Measurements from ENCODE around the gene SSC4D. TPM values are rescaled to one million over a fixed set of nuclear protein-coding genes. Genes with fewer than 3 reads are reported as not detected.
"Not testable (repeated sequence)": the region's sequence is repeated elsewhere in the genome, so short reads cannot be mapped to it uniquely, and the experiment has no call there.

Gene SSC4D
- total RNA-seq, 1 donor from 2014 or later, result 0.79 TPM

DNA sequence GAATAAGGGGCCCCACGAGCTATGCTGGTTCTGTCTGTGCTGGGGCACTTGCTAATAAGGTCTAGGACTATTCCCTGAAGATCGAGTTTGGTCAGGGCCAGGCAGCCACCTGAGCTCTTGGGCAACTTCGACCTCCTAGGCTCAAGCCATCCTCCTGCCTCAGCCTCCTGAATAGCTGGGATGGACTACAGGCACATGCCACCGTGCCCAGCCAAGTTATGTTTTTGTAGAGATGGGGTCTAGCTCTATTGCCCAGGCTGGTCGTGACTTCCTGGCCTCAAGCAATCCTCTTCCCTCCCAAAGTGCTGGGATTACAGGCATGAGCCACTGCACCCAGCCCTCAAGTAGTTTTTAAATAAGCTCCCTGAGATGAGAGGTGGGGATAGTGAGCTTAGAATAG, 18.1 kb upstream of the SSC4D start:
- Histone ChIP-seq H3K27me3 (ENCODE audit: control insufficient read depth, insufficient read depth, low read length) (no peaks in the 10 kb centered on the region), H3K4me3 (ENCODE audit: low read depth, low read length) (no peak overlapping the region), H3K36me3 (ENCODE audit: control insufficient read depth, insufficient read depth, low read length) (no peaks in the 10 kb centered on the region)
- DNase-seq (ENCODE audit: low read depth) (no peak), FAIRE-seq (no peak)
- TF ChIP-seq, protein P1, sequence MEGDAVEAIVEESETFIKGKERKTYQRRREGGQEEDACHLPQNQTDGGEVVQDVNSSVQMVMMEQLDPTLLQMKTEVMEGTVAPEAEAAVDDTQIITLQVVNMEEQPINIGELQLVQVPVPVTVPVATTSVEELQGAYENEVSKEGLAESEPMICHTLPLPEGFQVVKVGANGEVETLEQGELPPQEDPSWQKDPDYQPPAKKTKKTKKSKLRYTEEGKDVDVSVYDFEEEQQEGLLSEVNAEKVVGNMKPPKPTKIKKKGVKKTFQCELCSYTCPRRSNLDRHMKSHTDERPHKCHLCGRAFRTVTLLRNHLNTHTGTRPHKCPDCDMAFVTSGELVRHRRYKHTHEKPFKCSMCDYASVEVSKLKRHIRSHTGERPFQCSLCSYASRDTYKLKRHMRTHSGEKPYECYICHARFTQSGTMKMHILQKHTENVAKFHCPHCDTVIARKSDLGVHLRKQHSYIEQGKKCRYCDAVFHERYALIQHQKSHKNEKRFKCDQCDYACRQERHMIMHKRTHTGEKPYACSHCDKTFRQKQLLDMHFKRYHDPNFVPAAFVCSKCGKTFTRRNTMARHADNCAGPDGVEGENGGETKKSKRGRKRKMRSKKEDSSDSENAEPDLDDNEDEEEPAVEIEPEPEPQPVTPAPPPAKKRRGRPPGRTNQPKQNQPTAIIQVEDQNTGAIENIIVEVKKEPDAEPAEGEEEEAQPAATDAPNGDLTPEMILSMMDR (IDR thresholded peaks at IDR 0.05; ENCODE audit: insufficient read depth, low read length, severe bottlenecking), result no peak

DNA sequence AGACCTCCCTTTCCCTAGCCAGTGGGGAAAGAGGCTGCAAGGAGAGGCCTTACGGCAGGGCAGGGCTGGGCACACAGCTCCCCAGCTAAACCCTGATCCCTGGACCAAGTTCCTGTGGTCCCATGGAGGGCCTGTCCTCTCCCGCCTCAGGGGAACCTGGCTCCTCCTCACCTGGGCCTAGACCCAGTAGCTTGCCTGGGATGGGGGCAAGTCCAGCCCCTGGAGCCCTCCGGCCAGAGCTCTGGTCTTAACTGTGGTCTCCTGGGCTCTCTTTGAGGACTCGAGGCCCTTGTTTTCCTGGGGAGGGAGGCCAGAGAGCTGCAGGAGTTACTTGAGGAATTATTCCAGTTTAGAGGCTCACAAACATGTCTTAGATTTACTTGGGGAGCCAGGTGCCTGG, 16.7 kb upstream of the SSC4D start:
- FAIRE-seq (no peak), DNase-seq (ENCODE audit: low read depth) (no peak)
- Histone ChIP-seq H3K36me3 (ENCODE audit: control insufficient read depth, insufficient read depth, low read length) (no peaks in the 10 kb centered on the region), H3K4me3 (ENCODE audit: low read depth, low read length) (no peak overlapping the region), H3K27me3 (ENCODE audit: control insufficient read depth, insufficient read depth, low read length) (no peaks in the 10 kb centered on the region)
- TF ChIP-seq, protein P1 (IDR thresholded peaks at IDR 0.05; ENCODE audit: insufficient read depth, low read length, severe bottlenecking), result no peak

DNA sequence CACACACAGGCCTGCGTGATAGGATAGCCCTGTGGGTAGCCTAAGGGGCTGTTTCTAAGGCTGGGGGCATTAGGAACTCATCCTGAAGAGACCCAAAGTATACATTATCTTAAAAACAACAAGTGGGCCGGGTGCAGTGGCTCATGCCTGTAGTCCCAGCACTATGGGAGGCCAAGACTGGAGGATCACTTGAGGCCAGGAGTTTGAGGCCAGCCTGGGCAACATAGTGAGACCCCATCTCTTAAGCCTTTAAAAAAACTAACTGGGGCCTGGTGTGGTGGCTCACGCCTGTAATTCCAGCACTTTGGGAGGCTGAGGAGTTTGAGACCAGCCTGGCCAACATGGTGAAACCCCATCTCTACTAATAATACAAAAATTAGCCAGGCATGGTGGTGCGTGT, 16.1 kb upstream of the SSC4D start:
- not testable (repeated sequence) for H3K36me3 ChIP-seq (ENCODE audit: control insufficient read depth, insufficient read depth, low read length); DNase-seq (ENCODE audit: low read depth); H3K27me3 ChIP-seq (ENCODE audit: control insufficient read depth, insufficient read depth, low read length); FAIRE-seq; H3K4me3 ChIP-seq (ENCODE audit: low read depth, low read length)

DNA sequence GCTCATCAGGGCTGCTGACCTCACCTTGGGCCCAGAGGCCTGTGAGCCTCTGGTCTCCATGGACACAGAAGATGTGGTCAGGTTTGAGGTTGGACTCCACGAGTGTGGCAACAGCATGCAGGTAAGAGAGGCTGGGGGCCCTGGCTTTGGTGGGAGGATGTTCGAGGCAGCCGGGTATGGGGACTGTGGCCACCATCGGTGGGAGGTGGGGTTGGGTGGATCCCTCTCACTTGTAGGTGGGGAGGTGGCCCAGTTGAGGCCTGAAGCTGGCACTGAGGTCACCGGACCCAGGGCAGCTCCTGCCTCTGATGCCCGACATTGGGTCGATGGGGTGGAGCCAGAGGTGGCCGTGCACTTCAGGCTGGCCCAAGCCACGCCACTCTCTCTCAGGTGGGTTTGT, 15.7 kb upstream of the SSC4D start:
- TF ChIP-seq, protein P1 (IDR thresholded peaks at IDR 0.05; ENCODE audit: insufficient read depth, low read length, severe bottlenecking), result no peak
- H3K36me3 ChIP-seq (ENCODE audit: control insufficient read depth, insufficient read depth, low read length), result no peaks in the 10 kb centered on the region
- no peak overlapping the region for H3K4me3 ChIP-seq (ENCODE audit: low read depth, low read length)
- no peaks in the 10 kb centered on the region for H3K27me3 ChIP-seq (ENCODE audit: control insufficient read depth, insufficient read depth, low read length)
- FAIRE-seq, result no peak
- no peak for DNase-seq (ENCODE audit: low read depth)

DNA sequence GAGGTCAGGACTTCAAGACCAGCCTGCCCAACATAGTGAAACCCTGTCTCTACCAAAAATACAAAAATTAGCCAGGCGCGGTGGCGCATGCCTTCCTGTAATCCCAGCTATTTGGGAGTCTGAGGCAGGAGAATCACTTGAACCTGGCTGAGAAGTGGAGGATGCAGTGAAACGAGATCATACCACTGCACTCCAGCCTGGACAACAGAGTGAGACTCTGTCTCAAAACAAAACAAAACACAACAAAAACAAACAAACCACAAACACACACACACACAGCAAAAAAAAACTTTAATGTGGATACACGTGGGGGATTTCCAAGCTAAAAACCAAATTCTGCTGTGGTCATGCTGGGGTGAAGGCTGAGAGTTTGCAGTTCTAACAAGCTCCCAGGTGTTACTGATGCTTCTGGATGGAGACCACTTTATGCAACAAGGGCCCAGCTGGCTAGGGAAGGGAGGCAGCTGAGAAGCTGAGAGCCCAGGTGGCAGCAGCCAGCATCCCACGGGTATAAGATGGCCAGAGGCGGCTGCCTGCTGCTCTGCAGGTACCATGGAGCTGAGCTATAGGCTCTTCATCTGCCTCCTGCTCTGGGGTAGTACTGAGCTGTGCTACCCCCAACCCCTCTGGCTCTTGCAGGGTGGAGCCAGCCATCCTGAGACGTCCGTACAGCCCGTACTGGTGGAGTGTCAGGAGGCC, 15.1 kb upstream of the SSC4D start, which contains the start of gene ZP3:
ZP3 (plus strand) TSS at position 538 of the 699 bp plus-strand sequence; CDS start at position 553, 15 bp downstream.
- DNase-seq (ENCODE audit: low read depth) (peak; percentile 15), FAIRE-seq (no peak)
- no peaks in the 10 kb centered on the region for H3K36me3 ChIP-seq (ENCODE audit: control insufficient read depth, insufficient read depth, low read length)
- H3K4me3 ChIP-seq (ENCODE audit: low read depth, low read length), result no peak within 1 kb of the TSS
- TF ChIP-seq, protein P1 (IDR thresholded peaks at IDR 0.05; ENCODE audit: insufficient read depth, low read length, severe bottlenecking), result no peak
- no peaks in the 10 kb centered on the region for H3K27me3 ChIP-seq (ENCODE audit: control insufficient read depth, insufficient read depth, low read length)

DNA sequence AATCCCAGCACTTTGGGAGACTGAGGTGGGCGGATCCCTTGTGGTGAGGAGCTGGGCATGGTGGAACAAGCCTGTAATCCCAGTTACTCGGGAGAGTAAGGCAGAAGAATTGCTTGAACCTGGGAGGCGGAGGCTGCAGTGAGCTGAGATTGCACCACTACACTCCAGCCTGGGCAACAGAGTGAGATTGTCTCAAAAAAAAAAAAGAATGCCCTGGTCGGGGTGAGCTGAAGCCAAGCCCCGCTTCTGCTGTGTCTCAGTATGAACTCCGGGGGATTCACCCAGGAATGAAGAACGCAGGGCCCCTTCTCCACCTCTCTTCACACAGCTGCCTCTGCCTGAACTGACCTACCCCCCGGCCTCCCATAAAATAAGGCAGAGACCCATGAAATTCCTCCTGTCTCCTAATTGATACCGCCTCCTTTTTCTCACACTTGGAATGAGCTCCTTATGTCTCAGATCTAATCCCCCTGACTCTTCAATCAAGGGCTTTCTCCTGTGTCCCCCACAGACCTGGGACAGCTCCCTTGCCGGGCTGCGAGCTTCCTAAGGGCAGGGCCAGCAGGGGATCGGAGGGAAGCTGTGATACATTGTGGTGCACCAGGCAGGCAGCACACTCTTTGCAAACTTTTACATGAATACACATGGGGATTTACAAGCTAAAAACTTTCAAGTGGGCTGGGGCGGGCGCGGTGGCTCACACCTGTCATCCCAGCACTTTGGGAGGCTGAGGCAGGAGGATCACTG, 14.3 kb upstream of the SSC4D start:
- Histone ChIP-seq H3K27me3 (ENCODE audit: control insufficient read depth, insufficient read depth, low read length) (no peaks in the 10 kb centered on the region), H3K36me3 (ENCODE audit: control insufficient read depth, insufficient read depth, low read length) (no peaks in the 10 kb centered on the region), H3K4me3 (ENCODE audit: low read depth, low read length) (no peak overlapping the region)
- TF ChIP-seq, protein P1 (IDR thresholded peaks at IDR 0.05; ENCODE audit: insufficient read depth, low read length, severe bottlenecking), result no peak
- peak; percentile 45 for DNase-seq (ENCODE audit: low read depth)
- FAIRE-seq, result no peak

DNA sequence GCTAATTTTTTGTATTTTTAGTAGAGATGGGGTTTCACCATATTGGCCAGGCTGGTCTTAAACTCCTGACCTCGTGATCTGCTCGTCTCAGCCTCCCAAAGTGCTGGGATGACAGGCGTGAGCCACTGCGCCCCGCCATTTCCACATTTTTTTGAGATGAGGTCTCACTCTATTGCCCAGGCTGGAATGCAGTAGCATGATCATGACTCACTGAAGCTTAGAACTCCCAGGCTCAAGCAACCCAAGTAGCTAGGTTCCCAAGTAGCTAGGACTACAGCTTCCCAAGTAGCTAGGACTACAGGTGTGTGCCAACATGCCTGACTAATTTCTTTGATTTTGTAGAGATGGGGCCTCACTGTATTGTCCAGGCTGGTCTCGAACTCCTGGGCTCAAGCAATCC, 11.6 kb upstream of the SSC4D start:
- not testable (repeated sequence) for FAIRE-seq; H3K27me3 ChIP-seq (ENCODE audit: control insufficient read depth, insufficient read depth, low read length); H3K36me3 ChIP-seq (ENCODE audit: control insufficient read depth, insufficient read depth, low read length); H3K4me3 ChIP-seq (ENCODE audit: low read depth, low read length)
- peak; percentile 100 for DNase-seq (ENCODE audit: low read depth)

DNA sequence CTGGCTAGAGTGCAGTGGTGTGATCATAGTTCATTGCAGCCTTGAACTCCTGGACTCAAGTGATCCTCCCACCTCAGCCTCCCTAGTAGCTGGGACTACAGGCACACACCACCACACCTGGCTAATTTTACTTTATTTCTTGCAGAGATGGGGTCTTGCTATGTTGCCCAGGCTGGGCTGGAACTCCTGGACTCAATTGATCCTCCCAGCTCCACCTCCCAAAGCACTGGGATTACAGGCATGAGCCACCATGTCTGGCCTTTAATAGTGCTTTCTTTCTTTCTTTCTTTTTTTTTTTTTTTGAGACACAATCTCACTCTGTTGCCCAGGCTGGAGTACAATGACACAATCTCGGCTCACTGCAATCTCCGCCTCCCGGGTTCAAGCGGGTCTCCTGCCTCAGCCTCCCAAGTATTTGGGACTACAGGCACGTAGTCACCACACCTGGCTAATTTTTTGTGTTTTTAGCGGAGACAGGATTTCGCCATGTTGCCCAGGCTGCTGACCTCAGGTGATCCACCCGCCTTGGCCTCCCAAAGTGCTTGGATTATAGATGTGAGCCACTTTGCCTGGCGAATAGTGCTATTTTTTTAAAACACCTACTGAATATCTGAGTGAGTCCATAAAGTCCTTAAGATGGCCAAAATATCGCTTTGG, 8.3 kb upstream of the SSC4D start:
- not testable (repeated sequence) for H3K4me3 ChIP-seq (ENCODE audit: low read depth, low read length); H3K36me3 ChIP-seq (ENCODE audit: control insufficient read depth, insufficient read depth, low read length); FAIRE-seq; H3K27me3 ChIP-seq (ENCODE audit: control insufficient read depth, insufficient read depth, low read length); DNase-seq (ENCODE audit: low read depth)
